Gastrocnemius medialis (tissue), 4 donors: ENCODE measurements around the gene PGAM2.

ENCODE experiments used
- POLR2A ChIP-seq, 2 donors: fragments of 450-650 bp; IDR thresholded peaks; one replicate each; pipeline ENCODE4 v1.6.1; 2017; ENCODE audit warnings: antibody characterized with exemption in 2 of 2, mild to moderate bottlenecking in 2 of 2, moderate library complexity in 2 of 2
- TF ChIP-seq, protein P1 (sequence below), 5 experiments: fragments of 450-650 bp in 3 of 5; fragments of 200-600 bp in 2 of 5; sonication (generic) in 2 of 5; IDR thresholded peaks in 4 of 5; conservative IDR thresholded peaks in 1 of 5; 1 replicate in 4 of 5; 2 replicates in 1 of 5; pipeline ENCODE4 v1.5.1; 2016 to 2019; ENCODE audit warnings: antibody characterized with exemption in 5 of 5, mild to moderate bottlenecking in 3 of 5, moderate library complexity in 3 of 5

DNA sequence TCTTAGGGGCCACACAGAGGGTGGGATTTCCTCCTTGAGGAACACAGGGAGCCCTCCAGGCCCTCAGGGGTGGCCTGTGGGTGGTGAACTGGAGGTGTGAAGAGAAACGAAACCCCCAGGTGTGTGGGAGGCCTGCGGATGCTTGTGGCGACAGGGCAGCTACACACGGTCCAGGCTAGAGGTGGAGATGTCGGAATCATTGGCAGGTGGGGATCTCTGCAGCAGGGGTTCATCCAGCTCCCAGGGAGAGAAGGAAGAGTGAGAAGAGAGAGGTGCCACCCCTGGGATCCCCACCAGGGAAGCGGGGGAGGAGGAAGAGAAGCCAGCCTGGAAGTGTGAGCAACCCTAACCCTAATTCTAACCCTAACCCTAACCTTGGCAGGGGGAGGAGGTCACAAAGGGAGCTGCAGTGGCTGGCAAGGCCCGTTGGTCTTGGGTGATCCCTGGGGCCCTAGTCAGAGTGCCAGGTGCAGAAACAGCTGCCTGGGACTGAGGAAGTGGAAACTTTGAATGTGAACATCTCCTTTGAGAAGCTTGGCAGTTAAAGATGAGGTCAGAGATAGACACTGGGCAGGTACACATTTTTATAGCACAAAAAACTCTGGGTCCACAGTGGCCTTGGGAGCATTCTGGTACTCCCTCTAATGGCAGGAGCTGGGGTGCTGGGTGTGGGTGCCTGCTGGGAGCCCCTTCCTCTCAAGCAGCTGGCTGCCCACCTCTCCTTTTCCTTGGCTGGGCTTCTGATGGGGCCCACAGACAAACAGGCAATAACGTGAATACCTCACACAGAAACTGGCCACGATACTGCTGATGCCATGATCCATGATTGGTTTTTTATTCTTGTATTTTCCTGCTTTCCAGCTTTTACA, 31.9 kb upstream of the PGAM2 start:
- TF ChIP-seq POLR2A (IDR thresholded peaks at IDR 0.05), result no peak
- TF ChIP-seq, protein P1, sequence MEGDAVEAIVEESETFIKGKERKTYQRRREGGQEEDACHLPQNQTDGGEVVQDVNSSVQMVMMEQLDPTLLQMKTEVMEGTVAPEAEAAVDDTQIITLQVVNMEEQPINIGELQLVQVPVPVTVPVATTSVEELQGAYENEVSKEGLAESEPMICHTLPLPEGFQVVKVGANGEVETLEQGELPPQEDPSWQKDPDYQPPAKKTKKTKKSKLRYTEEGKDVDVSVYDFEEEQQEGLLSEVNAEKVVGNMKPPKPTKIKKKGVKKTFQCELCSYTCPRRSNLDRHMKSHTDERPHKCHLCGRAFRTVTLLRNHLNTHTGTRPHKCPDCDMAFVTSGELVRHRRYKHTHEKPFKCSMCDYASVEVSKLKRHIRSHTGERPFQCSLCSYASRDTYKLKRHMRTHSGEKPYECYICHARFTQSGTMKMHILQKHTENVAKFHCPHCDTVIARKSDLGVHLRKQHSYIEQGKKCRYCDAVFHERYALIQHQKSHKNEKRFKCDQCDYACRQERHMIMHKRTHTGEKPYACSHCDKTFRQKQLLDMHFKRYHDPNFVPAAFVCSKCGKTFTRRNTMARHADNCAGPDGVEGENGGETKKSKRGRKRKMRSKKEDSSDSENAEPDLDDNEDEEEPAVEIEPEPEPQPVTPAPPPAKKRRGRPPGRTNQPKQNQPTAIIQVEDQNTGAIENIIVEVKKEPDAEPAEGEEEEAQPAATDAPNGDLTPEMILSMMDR (IDR thresholded peaks at IDR 0.05 in 4 of 5, conservative IDR thresholded peaks at IDR 0.05 in 1 of 5), result no peak
